ENCODE data around the gene NFIB. TPM values are rescaled to one million over a fixed set of nuclear protein-coding genes. Genes with fewer than 3 reads are reported as not detected.

Gene NFIB
- polyA plus RNA-seq, 1 donor (not counting 4 experiments of a cell fraction or from before 2014, with no cell fraction given): 8.9 TPM

DNA sequence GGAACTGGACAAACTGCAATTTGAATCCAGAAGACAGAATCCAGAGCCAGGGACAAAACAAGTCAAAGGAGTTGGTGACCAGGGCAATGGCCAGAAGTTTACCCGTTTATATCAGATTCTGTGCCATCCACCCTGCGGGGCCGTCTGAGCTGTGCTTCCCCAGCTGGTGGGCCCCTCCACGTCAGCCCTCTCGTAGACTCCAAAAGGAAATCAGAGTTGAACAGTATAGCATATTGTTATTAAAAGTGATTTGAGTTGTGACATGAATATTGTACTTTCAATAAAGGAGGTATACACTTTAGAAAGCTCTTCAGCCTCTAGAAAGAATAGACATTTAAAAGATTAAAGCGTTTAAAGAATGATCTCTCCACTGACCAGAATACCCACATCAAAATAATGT, 102.4 kb downstream of the NFIB start:
- H3K4me1 ChIP-seq (ENCODE audit: control insufficient read depth, extremely low read depth, insufficient read depth, low read length): peaks cover 65% of the 10 kb centered on the region
- dilution Hi-C loops (cut with MboI; ENCODE audit: extremely low pct_ligation_motif_present, low sequenced_read_pairs): no loop called here

DNA sequence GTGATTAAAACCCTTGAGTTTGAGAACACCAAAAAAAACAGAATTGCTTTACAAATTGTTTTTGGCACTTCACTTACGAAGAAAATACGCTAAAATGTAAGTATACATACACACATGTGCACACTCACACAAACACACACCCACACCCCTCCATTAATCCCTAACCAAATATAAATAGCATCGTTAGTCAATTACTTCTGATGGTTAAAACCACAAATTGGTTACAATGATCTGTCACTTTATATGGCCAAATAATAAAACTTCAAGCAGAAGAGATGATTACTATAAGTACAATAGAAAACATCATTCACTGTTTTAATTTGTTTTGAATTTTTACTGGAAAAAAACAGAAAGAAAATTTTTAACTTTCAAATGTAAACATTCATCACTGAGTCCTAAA, 103.5 kb downstream of the NFIB start:
- Histone ChIP-seq H3K9me1 (ENCODE audit: control insufficient read depth, extremely low read depth, insufficient read depth, low read length) (no peaks in the 10 kb centered on the region), H3K36me3 (ENCODE audit: control insufficient read depth in 2 of 2, extremely low read depth in 1 of 2, insufficient read depth in 2 of 2, low read length in 2 of 2) (no peaks in the 10 kb centered on the region), H3K27ac (ENCODE audit: control insufficient read depth, insufficient read depth, low read length) (no peak overlapping the region), H3K79me2 (ENCODE audit: control insufficient read depth, insufficient read depth, low read length) (peaks cover 37% of the 10 kb centered on the region), H3K9me3 (ENCODE audit: control insufficient read depth, low read depth, low read length) (no peaks in the 10 kb centered on the region), H3K9ac (ENCODE audit: control insufficient read depth, extremely low read depth, insufficient read depth, low read length) (no peak overlapping the region), H3K27me3 (ENCODE audit: control insufficient read depth, extremely low read depth, insufficient read depth, low read length) (no peaks in the 10 kb centered on the region), H2AFZ (ENCODE audit: control insufficient read depth, low read length) (no peak overlapping the region), H3K4me1 (ENCODE audit: control insufficient read depth, extremely low read depth, insufficient read depth, low read length) (peaks cover 67% of the 10 kb centered on the region), H3K4me3 (ENCODE audit: control insufficient read depth in 2 of 3, extremely low read depth in 1 of 3, insufficient read depth in 2 of 3, low read depth in 1 of 3, low read length in 3 of 3) (no peak overlapping the region), H3K4me2 (ENCODE audit: control insufficient read depth, extremely low read depth, insufficient read depth, low read depth, low read length) (no peak overlapping the region), H4K20me1 (ENCODE audit: control insufficient read depth, extremely low read depth, insufficient read depth, low read length) (no peaks in the 10 kb centered on the region)
- TF ChIP-seq EZH2 (IDR thresholded peaks at IDR 0.05; ENCODE audit: low read length): no peak
- TF ChIP-seq, protein P1, sequence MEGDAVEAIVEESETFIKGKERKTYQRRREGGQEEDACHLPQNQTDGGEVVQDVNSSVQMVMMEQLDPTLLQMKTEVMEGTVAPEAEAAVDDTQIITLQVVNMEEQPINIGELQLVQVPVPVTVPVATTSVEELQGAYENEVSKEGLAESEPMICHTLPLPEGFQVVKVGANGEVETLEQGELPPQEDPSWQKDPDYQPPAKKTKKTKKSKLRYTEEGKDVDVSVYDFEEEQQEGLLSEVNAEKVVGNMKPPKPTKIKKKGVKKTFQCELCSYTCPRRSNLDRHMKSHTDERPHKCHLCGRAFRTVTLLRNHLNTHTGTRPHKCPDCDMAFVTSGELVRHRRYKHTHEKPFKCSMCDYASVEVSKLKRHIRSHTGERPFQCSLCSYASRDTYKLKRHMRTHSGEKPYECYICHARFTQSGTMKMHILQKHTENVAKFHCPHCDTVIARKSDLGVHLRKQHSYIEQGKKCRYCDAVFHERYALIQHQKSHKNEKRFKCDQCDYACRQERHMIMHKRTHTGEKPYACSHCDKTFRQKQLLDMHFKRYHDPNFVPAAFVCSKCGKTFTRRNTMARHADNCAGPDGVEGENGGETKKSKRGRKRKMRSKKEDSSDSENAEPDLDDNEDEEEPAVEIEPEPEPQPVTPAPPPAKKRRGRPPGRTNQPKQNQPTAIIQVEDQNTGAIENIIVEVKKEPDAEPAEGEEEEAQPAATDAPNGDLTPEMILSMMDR (optimal IDR thresholded peaks at IDR 0.05 in 1 of 3, IDR thresholded peaks at IDR 0.05 in 1 of 3, conservative IDR thresholded peaks at IDR 0.05 in 1 of 3; ENCODE audit: extremely low read depth in 1 of 3, insufficient read depth in 2 of 3, low read length in 3 of 3): no peak
- dilution Hi-C loops (cut with MboI; ENCODE audit: extremely low pct_ligation_motif_present, low sequenced_read_pairs): no loop called here
- DNase-seq (ENCODE audit: low read depth, low spot score) (no peak), FAIRE-seq (no peak)

More for the DNA sequence above, 102.4 kb downstream of the NFIB start:
- peak overlapping the region; percentile 61 for H3K4me2 ChIP-seq (ENCODE audit: control insufficient read depth, extremely low read depth, insufficient read depth, low read depth, low read length)
- no peaks in the 10 kb centered on the region for H3K9me1 ChIP-seq (ENCODE audit: control insufficient read depth, extremely low read depth, insufficient read depth, low read length)
- no peak overlapping the region for H3K9ac ChIP-seq (ENCODE audit: control insufficient read depth, extremely low read depth, insufficient read depth, low read length)
- H3K9me3 ChIP-seq (ENCODE audit: control insufficient read depth, low read depth, low read length): no peaks in the 10 kb centered on the region
- DNase-seq (ENCODE audit: low read depth, low spot score) (no peak), FAIRE-seq (peak; percentile 36)
- H3K79me2 ChIP-seq (ENCODE audit: control insufficient read depth, insufficient read depth, low read length): peaks cover 39% of the 10 kb centered on the region
- TF ChIP-seq EZH2 (IDR thresholded peaks at IDR 0.05; ENCODE audit: low read length): no peak
- TF ChIP-seq, protein P1 (optimal IDR thresholded peaks at IDR 0.05 in 1 of 3, IDR thresholded peaks at IDR 0.05 in 1 of 3, conservative IDR thresholded peaks at IDR 0.05 in 1 of 3; ENCODE audit: extremely low read depth in 1 of 3, insufficient read depth in 2 of 3, low read length in 3 of 3): no peak
- H2AFZ ChIP-seq (ENCODE audit: control insufficient read depth, low read length): no peak overlapping the region
- H3K27me3 ChIP-seq (ENCODE audit: control insufficient read depth, extremely low read depth, insufficient read depth, low read length): no peaks in the 10 kb centered on the region
- H3K27ac ChIP-seq (ENCODE audit: control insufficient read depth, insufficient read depth, low read length): peak overlapping the region; percentile 41
- no peaks in the 10 kb centered on the region for H3K36me3 ChIP-seq (ENCODE audit: control insufficient read depth in 2 of 2, extremely low read depth in 1 of 2, insufficient read depth in 2 of 2, low read length in 2 of 2)
- H3K4me3 ChIP-seq (ENCODE audit: control insufficient read depth in 2 of 3, extremely low read depth in 1 of 3, insufficient read depth in 2 of 3, low read depth in 1 of 3, low read length in 3 of 3): no peak overlapping the region
- no peaks in the 10 kb centered on the region for H4K20me1 ChIP-seq (ENCODE audit: control insufficient read depth, extremely low read depth, insufficient read depth, low read length)

Measured in keratinocyte (primary cell).